Stomach (tissue), 4 donors: ENCODE data around the gene SPAG7.

Experiments used
- CTCF ChIP-seq, 7 experiments: fragments of 450-650 bp in 4 of 7; fragments of 200-600 bp in 3 of 7; sonication (generic) in 3 of 7; IDR thresholded peaks; one replicate each; pipeline ENCODE4 v1.5.1; 2016 to 2019; ENCODE audit warnings: antibody characterized with exemption in 7 of 7, control low read depth in 2 of 7, mild to moderate bottlenecking in 1 of 7
- POLR2AphosphoS5 ChIP-seq, 3 donors: sonication (generic); formaldehyde crosslinking; IDR thresholded peaks; one replicate each; pipeline ENCODE4 v1.6.1; 2016; ENCODE audit warnings: antibody characterized with exemption in 3 of 3

- TF ChIP-seq CTCF (IDR thresholded peaks at IDR 0.05) (no peak), POLR2AphosphoS5 (IDR thresholded peaks at IDR 0.05) (no peak)
Measured at GRCh38 chr17:4942760-4943508, 24.7 kb downstream of the SPAG7 start.
